GM12865 (cell line): ENCODE results near the gene ROPN1B.
"Not testable (repeated sequence)": the region's sequence is repeated elsewhere in the genome, so short reads cannot be mapped to it uniquely, and the experiment has no call there.

Experiments
- DNase-seq: peaks from one replicate; pipeline ENCODE4 v3.0.0; 2010; ENCODE audit warnings: low read depth
- H3K4me3 ChIP-seq: 2 replicates; pipeline ENCODE4 v1.5.1; 2011; ENCODE audit warnings: mild to moderate bottlenecking, low read depth, low read length, control low read depth
- CTCF ChIP-seq: IDR thresholded peaks from 2 replicates; pipeline ENCODE4 v1.5.1; 2011; ENCODE audit warnings: low read length, control low read depth, low read depth, inconsistent platforms; ENCODE audit not compliant: insufficient read depth; ENCODE audit errors: missing control alignments

Gene ROPN1B

GRCh38 chr3:125936210-125936815 is 32.7 kb upstream of the ROPN1B start:
- H3K4me3 ChIP-seq, DNase-seq: not testable (repeated sequence)
- TF ChIP-seq CTCF, result peak; percentile 21

DNA sequence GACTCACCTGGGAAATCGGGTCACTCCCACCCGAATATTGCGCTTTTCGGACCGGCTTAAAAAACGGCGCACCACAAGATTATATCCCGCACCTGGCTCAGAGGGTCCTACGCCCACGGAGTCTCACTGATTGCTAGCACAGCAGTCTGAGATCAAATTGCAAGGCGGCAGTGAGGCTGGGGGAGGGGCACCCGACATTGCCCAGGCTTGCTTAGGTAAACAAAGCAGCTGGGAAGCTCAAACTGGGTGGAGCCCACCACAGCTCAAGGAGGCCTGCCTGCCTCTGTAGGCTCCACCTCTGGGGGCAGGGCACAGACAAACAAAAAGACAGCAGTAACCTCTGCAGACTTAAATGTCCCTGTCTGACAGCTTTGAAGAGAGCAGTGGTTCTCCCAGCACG is 32.1 kb upstream of the ROPN1B start:
- DNase-seq, H3K4me3 ChIP-seq: not testable (repeated sequence)

- H3K4me3 ChIP-seq, DNase-seq: not testable (repeated sequence)
Observed at GRCh38 chr3:125947806-125948205, 21.2 kb upstream of the ROPN1B start.

- H3K4me3 ChIP-seq, DNase-seq: not testable (repeated sequence)
Observed at GRCh38 chr3:125948901-125949300, 20.1 kb upstream of the ROPN1B start.

DNA sequence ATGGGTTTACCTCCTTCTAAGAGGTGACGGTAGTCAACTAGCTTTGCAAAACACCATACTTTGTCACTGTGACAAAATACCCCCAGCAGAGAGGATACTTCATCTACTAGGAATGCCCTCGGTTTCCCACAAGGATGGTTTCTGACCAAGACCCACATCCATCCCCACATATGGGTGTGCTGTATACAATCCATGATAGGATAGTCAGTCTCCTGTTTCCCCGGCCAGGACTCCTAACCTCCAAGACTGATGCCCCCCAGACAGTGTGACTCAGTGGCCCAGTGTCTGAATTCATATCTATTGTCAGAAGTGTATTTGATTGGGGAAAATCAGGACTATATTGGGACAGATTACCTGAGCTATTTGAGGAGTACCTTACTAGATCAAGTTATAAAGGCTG is 17.8 kb upstream of the ROPN1B start:
- not testable (repeated sequence) for DNase-seq, H3K4me3 ChIP-seq

- not testable (repeated sequence) for H3K4me3 ChIP-seq, DNase-seq
Observed at GRCh38 chr3:125957020-125957419, 12.0 kb upstream of the ROPN1B start.

DNA sequence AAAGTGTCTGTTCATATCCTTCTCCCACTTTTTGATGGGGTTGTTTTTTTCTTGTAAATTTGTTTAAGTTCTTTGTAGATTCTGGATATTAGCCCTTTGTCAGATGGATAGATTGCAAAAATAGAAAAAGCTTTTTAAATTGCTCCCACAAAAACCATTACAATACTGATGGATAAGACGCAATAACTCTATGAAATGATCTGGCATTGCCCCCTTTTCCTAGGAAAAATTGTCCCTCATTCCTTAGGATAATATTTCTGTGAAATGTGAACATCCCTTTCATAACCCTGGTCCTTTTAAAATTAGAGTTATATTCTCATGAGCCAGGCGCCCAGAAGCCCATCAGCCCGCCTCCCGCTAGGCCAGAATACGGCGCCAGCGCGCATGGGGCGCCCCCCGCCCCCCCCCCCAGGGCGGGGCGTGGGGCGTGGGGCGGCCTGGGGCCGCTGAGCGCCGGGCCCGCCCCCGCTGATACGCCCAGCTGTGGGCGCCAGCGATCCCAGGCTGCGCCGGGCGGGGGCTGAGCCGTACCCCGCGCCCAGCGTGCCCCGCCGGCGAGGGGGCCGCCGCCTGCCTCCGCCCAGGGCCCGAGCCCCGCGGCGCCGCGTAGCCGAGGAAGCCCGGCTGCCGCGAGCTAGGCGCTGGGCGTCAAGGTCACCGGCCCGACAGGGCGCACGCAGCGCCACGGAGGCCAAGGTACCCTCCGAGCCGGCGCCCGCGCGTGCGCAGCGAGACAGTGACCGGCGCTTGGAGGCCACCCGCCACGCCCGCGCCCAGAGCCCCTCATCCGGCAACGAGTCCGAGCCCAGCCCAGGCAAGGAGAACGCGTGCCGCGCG is 11.1 kb upstream of the ROPN1B start:
- H3K4me3 ChIP-seq, result no peak overlapping the region
- no peak for DNase-seq
- no peak for TF ChIP-seq CTCF

- no peak overlapping the region for H3K4me3 ChIP-seq
- no peak for TF ChIP-seq CTCF
- no peak for DNase-seq
Observed at GRCh38 chr3:125958511-125959316, 10.3 kb upstream of the ROPN1B start.

- no peak for DNase-seq
- no peak for TF ChIP-seq CTCF
Observed at GRCh38 chr3:125959317-125960065, 9.5 kb upstream of the ROPN1B start.

More at GRCh38 chr3:125959317-125960065, 9.5 kb upstream of the ROPN1B start:
- H3K4me3 ChIP-seq, result no peak overlapping the region
